Stimulated activated naive CD4-positive, alpha-beta T cell (primary cell): ENCODE results near the gene WNK1.

Source experiments
- DNase-seq, 6 experiments: peaks; one replicate each; lab custom pipeline; 2025; lab: John Stamatoyannopoulos, UW

WNK1 gene

DNA sequence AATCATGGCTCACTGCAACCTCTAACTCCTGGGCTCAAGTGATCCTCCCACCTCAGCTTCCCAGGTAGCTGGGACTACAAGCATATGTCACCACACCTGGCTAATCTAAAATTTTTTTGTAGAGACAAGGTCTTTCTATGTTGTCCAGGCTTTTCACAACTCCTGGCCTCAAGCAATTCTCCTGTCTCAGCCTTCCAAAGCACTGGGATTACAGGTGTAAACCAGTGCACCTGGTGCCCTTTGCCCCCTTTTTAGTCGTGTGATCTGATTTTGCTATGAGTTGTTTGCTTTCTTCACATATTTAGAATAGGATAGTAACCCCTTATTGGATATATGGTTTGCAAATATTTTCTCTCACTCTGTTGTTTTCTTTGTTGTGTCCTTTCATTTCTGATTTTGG lies 198.8 kb downstream of the WNK1 start:
- no peak for DNase-seq

DNA sequence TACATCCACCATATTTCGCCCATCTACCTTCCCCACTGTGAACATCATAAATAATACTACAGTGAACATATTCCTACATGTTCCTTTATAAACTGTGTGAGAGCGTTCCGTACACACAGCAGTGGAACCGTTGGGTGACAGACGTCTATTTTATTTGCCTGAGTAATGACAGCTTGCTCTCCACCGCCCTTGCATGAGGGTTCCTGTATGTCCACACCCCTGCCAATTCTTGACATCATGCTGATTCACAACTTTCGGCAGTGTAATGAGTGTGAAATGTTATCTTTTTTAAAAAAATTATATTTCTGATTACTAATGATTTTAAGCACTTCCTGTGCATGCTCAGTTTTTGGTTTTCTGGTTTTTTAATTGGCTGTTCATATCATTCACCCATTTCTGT lies 201.4 kb downstream of the WNK1 start:
- DNase-seq, result no peak

DNA sequence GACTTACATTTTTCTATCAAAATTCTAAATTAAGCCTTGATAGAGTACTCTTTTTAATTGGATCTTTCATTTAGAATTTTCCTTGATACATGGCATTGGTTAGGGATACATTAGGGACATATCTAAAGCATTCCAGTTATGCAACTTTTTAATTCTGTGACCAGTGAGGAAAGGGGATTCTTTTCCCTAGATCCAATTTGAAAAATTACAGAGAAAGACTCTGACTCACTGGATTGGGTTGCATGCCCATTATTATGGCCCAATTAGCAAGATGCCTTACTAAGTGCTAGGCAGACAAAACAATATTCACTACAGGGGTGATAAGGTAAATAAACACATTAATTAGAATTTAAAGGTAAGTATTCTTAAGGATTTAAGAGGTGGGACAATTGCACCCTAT lies 202.4 kb downstream of the WNK1 start:
- DNase-seq, result no peak

DNA sequence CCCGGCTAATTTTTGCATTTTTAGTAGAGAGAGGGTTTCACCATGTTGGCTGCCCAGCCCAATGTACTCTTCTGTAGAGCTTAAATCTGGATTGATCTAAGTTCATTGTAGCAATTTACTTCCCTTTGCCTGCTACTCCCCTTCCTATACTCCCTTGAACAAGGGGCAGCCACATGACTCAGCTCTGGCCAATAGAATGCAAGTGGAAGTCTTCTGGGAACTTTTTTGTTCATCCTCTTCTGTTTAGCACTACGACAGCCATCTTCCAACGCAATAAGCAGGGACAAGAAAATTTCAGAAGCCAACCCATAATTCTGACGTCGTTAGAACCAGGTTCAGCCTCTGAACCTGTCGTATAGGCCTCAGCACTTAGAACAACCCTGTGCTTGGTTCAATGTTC lies 203.6 kb downstream of the WNK1 start:
- no peak for DNase-seq

DNA sequence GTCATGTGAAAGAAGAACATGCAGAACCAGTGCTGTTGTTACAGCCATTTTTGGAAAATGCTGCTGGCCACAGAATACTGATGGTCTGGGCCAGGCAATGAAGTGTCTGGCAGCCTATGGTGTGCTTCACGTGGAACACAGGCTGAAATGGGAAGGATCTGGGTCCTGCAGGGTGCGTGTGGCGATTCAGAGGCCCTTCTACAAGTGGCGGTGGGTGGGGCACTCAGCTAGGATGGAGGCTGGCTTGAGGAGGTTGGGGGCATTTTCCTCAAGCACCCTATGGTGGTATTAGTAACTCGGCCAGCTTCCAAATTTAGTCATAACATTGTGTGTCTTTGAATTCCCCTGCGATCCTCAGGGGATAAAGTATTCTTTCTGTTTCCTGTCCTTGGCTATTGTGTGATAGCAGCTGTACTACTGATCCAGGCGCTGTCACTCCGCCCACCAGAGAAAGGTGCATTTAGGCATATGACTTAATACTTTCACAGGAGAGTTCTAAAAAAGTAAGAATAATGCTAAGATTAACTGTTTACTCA lies 206.3 kb downstream of the WNK1 start:
- no peak for DNase-seq
